ENCODE results near the gene IL1RAP.

Gene IL1RAP

DNA sequence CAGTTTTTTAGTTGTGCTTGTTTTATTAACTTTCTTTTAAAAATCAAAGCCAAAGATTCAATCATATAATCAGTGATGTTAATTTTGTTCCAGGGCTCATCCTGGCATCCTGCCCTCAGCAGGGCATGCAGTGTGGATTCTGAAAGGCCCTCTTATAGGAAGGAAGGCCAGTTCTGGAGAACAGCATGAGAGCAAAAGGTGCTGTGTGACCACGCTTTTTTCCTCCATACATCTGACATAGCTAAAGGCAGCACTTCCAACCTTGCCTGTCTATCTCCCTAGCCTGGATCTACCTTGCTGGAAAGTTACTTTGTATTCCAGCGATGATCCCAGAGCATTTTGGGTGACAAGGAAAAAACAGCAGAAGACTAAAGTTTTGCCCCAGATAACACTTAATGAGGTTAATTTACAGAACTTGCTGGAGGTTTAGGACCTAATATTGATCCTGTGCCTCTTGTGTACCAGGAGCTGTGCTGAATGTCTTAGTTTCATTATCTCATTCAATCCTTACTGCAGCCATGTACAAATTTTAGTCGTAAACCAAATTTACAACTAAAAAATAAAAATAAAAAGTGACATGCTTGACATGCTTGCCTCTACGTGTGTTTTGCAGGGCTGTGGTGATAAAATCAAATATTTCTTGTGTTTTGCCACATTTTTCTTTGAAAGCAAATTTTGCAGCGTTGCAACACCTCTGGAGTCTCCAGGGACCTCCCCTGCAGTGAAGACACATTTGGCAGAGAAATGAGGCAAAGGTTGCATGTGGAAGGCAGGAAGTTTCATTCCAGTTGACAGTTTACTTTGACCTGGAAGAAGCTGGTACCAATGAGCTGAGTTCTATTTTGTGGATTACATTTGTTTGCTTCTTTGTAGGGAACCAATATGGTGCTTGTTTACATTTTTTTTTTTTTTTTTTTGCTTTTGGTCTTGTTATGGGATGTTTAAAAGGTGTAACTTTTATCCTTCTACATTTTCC lies 13.2 kb downstream of the IL1RAP start:
- TF ChIP-seq, protein P1, sequence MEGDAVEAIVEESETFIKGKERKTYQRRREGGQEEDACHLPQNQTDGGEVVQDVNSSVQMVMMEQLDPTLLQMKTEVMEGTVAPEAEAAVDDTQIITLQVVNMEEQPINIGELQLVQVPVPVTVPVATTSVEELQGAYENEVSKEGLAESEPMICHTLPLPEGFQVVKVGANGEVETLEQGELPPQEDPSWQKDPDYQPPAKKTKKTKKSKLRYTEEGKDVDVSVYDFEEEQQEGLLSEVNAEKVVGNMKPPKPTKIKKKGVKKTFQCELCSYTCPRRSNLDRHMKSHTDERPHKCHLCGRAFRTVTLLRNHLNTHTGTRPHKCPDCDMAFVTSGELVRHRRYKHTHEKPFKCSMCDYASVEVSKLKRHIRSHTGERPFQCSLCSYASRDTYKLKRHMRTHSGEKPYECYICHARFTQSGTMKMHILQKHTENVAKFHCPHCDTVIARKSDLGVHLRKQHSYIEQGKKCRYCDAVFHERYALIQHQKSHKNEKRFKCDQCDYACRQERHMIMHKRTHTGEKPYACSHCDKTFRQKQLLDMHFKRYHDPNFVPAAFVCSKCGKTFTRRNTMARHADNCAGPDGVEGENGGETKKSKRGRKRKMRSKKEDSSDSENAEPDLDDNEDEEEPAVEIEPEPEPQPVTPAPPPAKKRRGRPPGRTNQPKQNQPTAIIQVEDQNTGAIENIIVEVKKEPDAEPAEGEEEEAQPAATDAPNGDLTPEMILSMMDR (IDR thresholded peaks at IDR 0.05; ENCODE audit: low read depth, low read length) = no peak
- no peak overlapping the region for H3K4me3 ChIP-seq (ENCODE audit: low read depth, low read length)
- in situ Hi-C loops (cut with HindIII; ENCODE audit: low sequenced_read_pairs) = no loop called here
- no peak for DNase-seq (ENCODE audit: low read depth, low spot score)

DNA sequence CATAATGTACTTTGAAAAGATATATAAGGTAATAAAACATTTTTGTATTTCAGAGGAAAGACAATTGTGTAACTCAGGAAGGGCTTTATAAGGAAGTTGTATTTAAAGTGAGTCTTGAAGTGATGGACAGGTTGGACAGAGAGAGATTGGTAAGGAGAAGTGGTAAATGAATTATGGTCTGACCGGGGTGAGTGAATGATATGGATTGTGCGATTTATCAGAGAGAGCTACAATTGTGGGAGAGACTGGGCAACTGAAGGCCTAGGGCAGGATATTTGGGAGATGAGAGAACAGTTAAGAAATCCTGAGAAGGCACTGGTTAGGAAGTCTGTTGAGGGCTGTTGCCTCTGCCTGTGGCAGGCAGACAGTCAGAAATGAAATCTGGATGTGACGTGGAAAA lies 14.8 kb downstream of the IL1RAP start:
- DNase-seq (ENCODE audit: low read depth, low spot score) = no peak
- in situ Hi-C loops (cut with HindIII; ENCODE audit: low sequenced_read_pairs) = no loop called here
- TF ChIP-seq, protein P1 (IDR thresholded peaks at IDR 0.05; ENCODE audit: low read depth, low read length) = no peak
- H3K4me3 ChIP-seq (ENCODE audit: low read depth, low read length) = no peak overlapping the region

DNA sequence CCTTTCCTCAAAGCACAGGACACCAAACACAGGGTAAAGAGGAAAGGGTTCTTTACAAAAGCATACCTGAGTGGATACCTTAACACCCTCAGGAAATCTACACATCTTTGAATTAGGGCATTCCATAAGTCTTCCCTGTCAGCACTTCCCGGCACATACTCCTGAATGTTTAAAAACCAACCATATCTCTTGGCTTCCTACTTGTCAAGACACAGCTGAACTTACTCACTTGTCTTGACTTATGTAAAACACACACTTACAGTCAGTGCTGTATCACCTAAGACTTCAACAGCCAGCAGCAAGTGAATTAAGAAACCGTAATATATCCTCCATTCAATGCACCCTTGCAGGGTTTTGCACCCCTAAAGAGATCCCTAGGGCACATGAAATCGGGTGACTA lies 17.5 kb downstream of the IL1RAP start:
- DNase-seq (ENCODE audit: low read depth, low spot score) = no peak
- in situ Hi-C loops (cut with HindIII; ENCODE audit: low sequenced_read_pairs) = no loop called here
- no peak overlapping the region for H3K4me3 ChIP-seq (ENCODE audit: low read depth, low read length)
- TF ChIP-seq, protein P1 (IDR thresholded peaks at IDR 0.05; ENCODE audit: low read depth, low read length) = no peak

DNA sequence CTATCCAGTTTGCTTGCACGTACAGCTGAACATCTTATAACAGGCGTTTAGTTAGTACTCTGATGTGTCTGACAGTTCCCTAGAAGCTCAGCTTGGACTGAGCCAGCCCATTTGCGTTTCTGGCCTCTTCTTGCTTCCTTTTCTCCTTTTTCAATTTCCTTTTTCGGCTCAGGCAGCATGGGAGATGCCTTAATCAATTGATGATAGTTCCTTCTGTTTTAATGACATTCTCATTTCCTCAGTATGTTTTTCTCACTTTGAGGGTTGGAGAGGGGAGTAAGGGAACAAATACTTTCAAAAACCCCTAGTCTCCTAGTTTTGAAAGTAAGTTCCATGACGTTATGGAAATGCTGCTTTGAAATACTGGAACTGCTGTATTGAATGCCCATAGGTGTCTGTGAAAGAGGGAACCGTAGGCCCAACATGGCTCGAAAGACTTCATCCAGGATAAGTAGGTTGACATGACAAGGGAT lies 18.9 kb downstream of the IL1RAP start:
- no peak for DNase-seq (ENCODE audit: low read depth, low spot score)
- no peak overlapping the region for H3K4me3 ChIP-seq (ENCODE audit: low read depth, low read length)
- in situ Hi-C loops (cut with HindIII; ENCODE audit: low sequenced_read_pairs) = no loop called here
- TF ChIP-seq, protein P1 (IDR thresholded peaks at IDR 0.05; ENCODE audit: low read depth, low read length) = no peak

DNA sequence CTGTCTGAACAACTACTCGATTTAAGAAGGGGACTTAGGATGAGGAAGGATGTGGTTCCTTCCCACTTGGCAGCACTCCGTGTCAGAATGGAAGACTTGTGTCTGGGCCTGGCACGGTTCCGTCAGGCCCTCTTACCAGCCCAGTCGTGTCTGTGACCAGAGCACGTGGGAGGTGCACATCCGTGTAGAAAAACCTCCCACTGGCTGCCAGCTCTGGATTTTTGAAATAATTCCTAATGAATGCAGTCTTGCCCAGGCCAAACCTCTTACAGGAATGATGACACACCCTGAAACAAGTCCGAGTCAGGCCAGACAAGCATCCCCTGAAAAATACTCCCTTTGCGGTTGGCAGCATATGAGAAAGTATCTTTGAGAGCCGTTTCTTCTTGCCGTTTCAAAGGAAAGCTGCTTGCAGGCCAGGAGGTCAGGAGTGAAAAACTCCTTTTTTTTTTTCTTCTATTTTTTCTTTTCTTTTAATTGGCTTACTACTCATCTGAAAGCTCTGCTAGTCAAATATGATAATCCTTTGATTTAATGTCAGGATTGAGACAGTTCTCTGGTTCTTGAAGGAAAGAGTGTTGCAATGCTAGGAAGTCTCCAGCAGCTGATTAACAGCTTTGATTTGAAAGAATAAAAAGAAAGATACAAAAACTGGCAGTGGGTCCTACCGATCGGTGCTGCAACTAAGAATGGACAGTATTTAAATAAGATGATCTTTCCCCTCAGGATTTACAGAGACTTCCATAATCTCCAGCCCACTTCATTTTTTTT lies 19.8 kb downstream of the IL1RAP start:
- H3K4me3 ChIP-seq (ENCODE audit: low read depth, low read length) = no peak overlapping the region
- DNase-seq (ENCODE audit: low read depth, low spot score) = peak; percentile 96
- in situ Hi-C loops (cut with HindIII; ENCODE audit: low sequenced_read_pairs) = no loop called here
- TF ChIP-seq, protein P1 (IDR thresholded peaks at IDR 0.05; ENCODE audit: low read depth, low read length) = no peak

DNA sequence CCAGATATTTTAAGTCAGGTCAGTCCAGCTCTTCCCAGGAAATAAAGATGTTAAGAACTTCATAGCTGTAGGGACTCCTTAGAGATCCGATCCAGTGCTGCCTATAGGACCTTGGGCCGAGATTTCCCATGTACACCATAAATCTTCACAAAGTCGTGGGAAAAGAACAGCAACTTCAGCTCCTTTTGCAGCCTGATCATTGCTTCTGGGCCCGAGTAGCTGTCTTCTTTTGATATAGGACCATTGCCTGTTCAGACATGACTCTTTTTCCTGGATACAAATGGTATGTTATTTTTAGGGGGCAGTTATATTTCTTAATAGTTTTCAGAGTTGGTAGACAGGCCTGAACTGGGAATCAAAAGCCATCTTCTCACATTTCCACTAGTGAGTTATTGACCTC lies 20.5 kb downstream of the IL1RAP start:
- in situ Hi-C loops (cut with HindIII; ENCODE audit: low sequenced_read_pairs) = no loop called here
- no peak for DNase-seq (ENCODE audit: low read depth, low spot score)
- no peak overlapping the region for H3K4me3 ChIP-seq (ENCODE audit: low read depth, low read length)
- TF ChIP-seq, protein P1 (IDR thresholded peaks at IDR 0.05; ENCODE audit: low read depth, low read length) = no peak
